Erythroblast (primary cell): ENCODE results near the gene SAMD4A.

Experiments
- GATA1 ChIP-seq: IDR thresholded peaks from 2 replicates; pipeline ENCODE4 v1.6.1; 2011; ENCODE audit warnings: low read depth, mild to moderate bottlenecking, control low read depth, low read length, moderate library complexity
- POLR2A ChIP-seq: IDR thresholded peaks from 2 replicates; pipeline ENCODE4 v1.6.1; 2011; ENCODE audit warnings: mild to moderate bottlenecking, low read length

DNA sequence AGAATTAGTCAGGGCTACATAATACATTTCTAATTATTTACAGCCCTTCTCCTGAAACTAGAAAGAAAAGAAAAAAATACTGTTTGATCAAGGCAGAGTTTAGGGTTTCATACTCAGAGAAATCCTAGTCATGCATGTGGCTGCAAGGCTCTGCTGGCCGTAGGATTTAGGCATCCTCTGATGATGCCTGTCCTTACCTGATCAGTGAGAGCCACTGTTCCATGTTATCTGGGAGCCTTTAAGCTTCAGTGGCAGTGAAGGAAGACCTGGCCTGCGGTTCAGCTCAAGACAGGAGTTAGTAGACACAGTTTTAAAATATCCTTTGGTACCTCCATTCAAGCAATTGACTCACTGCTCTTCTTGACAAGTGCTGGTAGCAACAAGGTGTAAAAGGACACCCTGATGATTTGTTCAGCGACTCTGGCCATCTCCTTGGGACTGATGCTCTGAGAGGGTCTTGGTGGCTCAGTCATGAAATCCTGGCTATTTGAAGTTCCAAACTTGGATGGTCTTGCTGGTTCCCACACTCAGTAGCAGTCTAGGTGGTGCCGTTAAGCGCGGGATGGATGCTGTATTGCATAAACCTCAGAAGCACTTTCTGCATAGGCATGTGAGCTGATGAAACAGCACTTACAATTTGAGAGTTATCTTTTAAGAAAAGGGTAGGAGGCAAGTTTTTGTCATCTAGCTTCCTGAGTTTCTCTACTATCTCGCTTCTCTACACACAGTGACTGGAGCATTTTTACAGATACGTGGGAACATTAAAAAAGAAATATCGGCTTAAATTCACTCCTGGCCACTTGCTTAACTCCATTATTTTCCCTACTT lies 162.0 kb downstream of the SAMD4A start:
- TF ChIP-seq POLR2A (no peak), GATA1 (no peak)
